SK-N-SH (cell line): Measurements from ENCODE around the gene TMEM167A. TPM values are rescaled to one million over a fixed set of nuclear protein-coding genes. Genes with fewer than 3 reads are reported as not detected.

Experiments
- CTCF ChIA-PET: fragments of 300-600, 350-600 bp; formaldehyde crosslinking; extraction: SDS; loops from one replicate; lab custom pipeline; 2021; lab: Yijun Ruan, JAX
- POLR2A ChIA-PET: fragments of 350-600 bp; sonication (Branson Sonifier 250); formaldehyde crosslinking; extraction: SDS; loops from one replicate; lab custom pipeline; 2020; ENCODE audit warnings: antibody characterized with exemption, inconsistent platforms; lab: Yijun Ruan, JAX
- DNase-seq: peaks from one replicate; pipeline ENCODE4 v3.0.0; 2012
- H2AFZ ChIP-seq: fragments of 200-600 bp; sonication (generic); 2 replicates; pipeline ENCODE4 v1.8.1; 2016; ENCODE audit warnings: antibody characterized with exemption, mild to moderate bottlenecking, low read depth
- H3F3A ChIP-seq: fragments of 200-600 bp; sonication (generic); replicated peaks from 2 replicates; pipeline ENCODE3; 2016; ENCODE audit warnings: antibody characterized with exemption, mild to moderate bottlenecking; ENCODE audit not compliant: insufficient read depth
- H3K27ac ChIP-seq, 2 experiments: fragments of 200-500 bp in 1 of 2; fragments of 200-600 bp in 1 of 2; sonication (Bioruptor generic) in 1 of 2; sonication (generic), shearing (Covaris generic) in 1 of 2; 2 replicates each; pipeline versions ENCODE4 v1.5.1 to v1.6.1; 2014 to 2016; ENCODE audit warnings: low read depth in 2 of 2, inconsistent platforms in 1 of 2, low read length in 1 of 2, mild to moderate bottlenecking in 1 of 2, mixed read lengths in 1 of 2
- H3K27me3 ChIP-seq: fragments of 200-600 bp; sonication (generic), shearing (Covaris generic); 2 replicates; pipeline ENCODE4 v1.6.1; 2016; ENCODE audit warnings: mixed run types; ENCODE audit not compliant: insufficient read depth
- H3K36me3 ChIP-seq, 2 experiments: fragments of 200-500 bp in 1 of 2; fragments of 200-600 bp in 1 of 2; sonication (Bioruptor generic) in 1 of 2; sonication (generic) in 1 of 2; replicated peaks in 1 of 2; 2 replicates each; pipeline versions ENCODE3 to v1.5.1; 2014 to 2016; ENCODE audit warnings: low read length in 1 of 2, mild to moderate bottlenecking in 1 of 2; ENCODE audit not compliant: insufficient read depth in 2 of 2, control insufficient read depth in 1 of 2
- H3K4me1 ChIP-seq, 2 experiments: fragments of 200-500 bp in 1 of 2; fragments of 200-600 bp in 1 of 2; sonication (Bioruptor generic) in 1 of 2; sonication (generic), shearing (Covaris generic) in 1 of 2; 2 replicates each; pipeline versions ENCODE4 v1.5.1 to v1.6.1; 2014 to 2016; ENCODE audit warnings: low read depth in 1 of 2, low read length in 1 of 2, mixed run types in 1 of 2; ENCODE audit not compliant: insufficient read depth in 2 of 2, control insufficient read depth in 1 of 2
- H3K4me2 ChIP-seq: fragments of 200-600 bp; sonication (generic), shearing (Covaris generic); 2 replicates; pipeline ENCODE4 v1.6.1; 2017; ENCODE audit warnings: mixed run types
- H3K4me3 ChIP-seq, 2 experiments: fragments of 200-500 bp in 1 of 2; fragments of 200-600 bp in 1 of 2; sonication (Bioruptor generic) in 1 of 2; sonication (generic), shearing (Covaris generic) in 1 of 2; 2 replicates each; pipeline versions ENCODE4 v1.5.1 to v1.8.1; 2014 to 2016; ENCODE audit warnings: low read depth in 2 of 2, inconsistent platforms in 1 of 2, low read length in 1 of 2, mild to moderate bottlenecking in 1 of 2, mixed read lengths in 1 of 2, moderate library complexity in 1 of 2
- H3K79me2 ChIP-seq: fragments of 200-600 bp; sonication (generic); 2 replicates; pipeline ENCODE4 v1.8.1; 2017; ENCODE audit warnings: mild to moderate bottlenecking; ENCODE audit not compliant: insufficient read depth
- H3K9ac ChIP-seq: fragments of 200-600 bp; sonication (generic); 2 replicates; pipeline ENCODE4 v1.6.1; 2017; ENCODE audit warnings: mixed run types
- H3K9me2 ChIP-seq: fragments of 200-600 bp; sonication (generic); 2 replicates; pipeline ENCODE4 v1.6.1; 2017; ENCODE audit warnings: mixed run types
- H3K9me3 ChIP-seq: fragments of 200-600 bp; sonication (generic); 2 replicates; pipeline ENCODE4 v1.6.1; 2017; ENCODE audit warnings: mixed run types, mild to moderate bottlenecking, moderate library complexity
- H4K20me1 ChIP-seq: fragments of 200-600 bp; sonication (generic); 2 replicates; pipeline ENCODE4 v1.6.1; 2017; ENCODE audit warnings: mild to moderate bottlenecking, mixed run types; ENCODE audit not compliant: insufficient read depth
- CHD2 ChIP-seq: fragments of 150-350 bp; IDR thresholded peaks from 2 replicates; pipeline ENCODE4 v1.6.1; 2018; ENCODE audit warnings: low read length; ENCODE audit not compliant: partially characterized antibody
- EP300 ChIP-seq, 2 experiments: IDR thresholded peaks; 2 replicates each; pipeline versions ENCODE4 v1.4.0 to v1.6.1; 2012; ENCODE audit warnings: borderline replicate concordance in 1 of 2, low read depth in 1 of 2, low read length in 1 of 2
- FOXJ3 ChIP-seq: sonication (generic); formaldehyde crosslinking; IDR thresholded peaks from 2 replicates; pipeline ENCODE4 v1.5.1; 2020; ENCODE audit warnings: mild to moderate bottlenecking, missing genetic modification reagents
- GATA2 ChIP-seq: sonication (generic); formaldehyde crosslinking; IDR thresholded peaks from 2 replicates; pipeline ENCODE4 v1.5.0; 2020; ENCODE audit warnings: mild to moderate bottlenecking, missing genetic modification reagents
- JUND ChIP-seq: IDR thresholded peaks from 2 replicates; pipeline ENCODE4 v1.4.0; 2012
- NFIC ChIP-seq: IDR thresholded peaks from 2 replicates; pipeline ENCODE4 v1.4.0; 2012; ENCODE audit warnings: borderline replicate concordance
- POLR2AphosphoS5 ChIP-seq: IDR thresholded peaks from 2 replicates; pipeline ENCODE4 v1.6.1; 2012; ENCODE audit warnings: low read depth, low read length
- RAD21 ChIP-seq: IDR thresholded peaks from 2 replicates; pipeline ENCODE4 v1.6.1; 2012; ENCODE audit warnings: mild to moderate bottlenecking, low read length
- RCOR1 ChIP-seq: fragments of 150-350 bp; IDR thresholded peaks from 2 replicates; pipeline ENCODE4 v1.6.1; 2017; ENCODE audit warnings: antibody characterized with exemption, low read length
- REST ChIP-seq: IDR thresholded peaks from 2 replicates; pipeline ENCODE4 v1.6.1; 2012; ENCODE audit warnings: mild to moderate bottlenecking, low read depth, low read length, moderate library complexity
- SMC3 ChIP-seq: IDR thresholded peaks from 2 replicates; pipeline ENCODE4 v1.6.1; 2012; ENCODE audit warnings: low read depth, low read length, improper control_type of control experiment
- TCF12 ChIP-seq: IDR thresholded peaks from 2 replicates; pipeline ENCODE4 v1.4.0; 2012
- TEAD4 ChIP-seq: IDR thresholded peaks from 2 replicates; pipeline ENCODE4 v1.4.0; 2012; ENCODE audit warnings: mild to moderate bottlenecking, borderline replicate concordance; ENCODE audit not compliant: insufficient read depth
- WGBS: methylation state at CpG from one replicate; pipeline ENCODE4 v1.1.6; 2017; ENCODE audit warnings: low lambda C conversion rate; 5-methylcytosine and 5-hydroxymethylcytosine counted together
- polyA plus RNA-seq, 3 experiments: library from polyadenylated mRNA; depleted of rRNA; stranded (reverse); fragments of >200 nt; gene quantifications; 2 replicates each; pipeline ENCODE4 v1.2.3, GENCODE V29; 2012
- TF ChIP-seq, protein P1 (sequence below): IDR thresholded peaks from 2 replicates; pipeline ENCODE4; 2012

Gene TMEM167A
- polyA plus RNA-seq, 1 of the 3 experiments (the other 2 are of a cell fraction): 23.7 TPM

DNA sequence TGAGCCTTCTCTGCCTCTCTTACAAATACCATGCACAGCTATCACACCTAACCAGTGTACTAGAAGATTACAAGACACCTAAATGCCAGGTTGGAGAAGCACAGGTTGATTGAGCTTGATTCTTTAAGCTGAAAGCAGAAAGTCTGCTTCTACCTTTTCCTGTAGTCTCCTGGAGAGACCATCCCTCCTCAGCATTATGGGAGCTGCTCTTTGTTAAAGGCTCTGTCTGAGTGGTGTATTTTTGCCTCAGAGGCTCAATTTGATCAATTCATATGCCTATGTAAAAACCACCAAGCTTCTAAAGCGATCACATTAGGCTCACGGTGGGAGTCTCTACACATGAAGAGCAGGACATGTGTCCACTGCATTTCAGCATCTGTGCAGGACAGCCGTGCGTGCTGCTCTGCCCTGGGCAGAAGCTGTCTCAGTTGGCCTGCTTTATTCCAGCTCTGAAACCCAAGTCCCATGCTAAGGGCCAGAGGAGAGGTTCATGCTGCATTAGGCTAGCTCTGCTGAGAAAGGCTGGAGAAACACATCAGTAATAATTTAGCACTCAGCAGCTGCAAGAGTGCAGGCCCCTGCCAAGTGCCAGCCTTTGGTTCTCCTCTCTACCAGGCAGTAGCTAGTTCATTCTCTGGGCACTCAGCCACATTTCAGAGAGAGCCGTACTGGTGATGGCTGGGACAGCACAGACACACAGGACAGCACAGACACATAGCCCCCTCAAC, 41.7 kb downstream of the TMEM167A start:
- H3K9ac ChIP-seq: no peak overlapping the region
- H3K4me2 ChIP-seq: no peak overlapping the region
- no peaks in the 10 kb centered on the region for H4K20me1 ChIP-seq
- peaks cover 0 to 22% of the 10 kb centered on the region in 2 experiments; a peak in 2 of 4 replicates for H3K4me1 ChIP-seq
- ChIA-PET POLR2A (interaction anchor here (0.6 to 2.2 kb wide), 4 partner anchors 13 to 394 kb away, joined by 3 to 11 read pairs (median 4); partner anchors contain the start of genes TMEM167A and XRCC4), CTCF (interaction anchor here (0.9 to 1.3 kb wide), 4 partner anchors 10 to 394 kb away, joined by 3 to 4 read pairs (median 3); no protein-coding TSS in a partner anchor)
- H3K9me3 ChIP-seq: no peaks in the 10 kb centered on the region
- H3F3A ChIP-seq: no peaks in the 10 kb centered on the region
- peak; percentile 68 for DNase-seq
- no peaks in the 10 kb centered on the region for H3K79me2 ChIP-seq
- H3K9me2 ChIP-seq: no peaks in the 10 kb centered on the region
- WGBS: 48% methylated on average over 4 of the region's 5 CpGs
- H3K4me3 ChIP-seq: no peak overlapping the region; a peak in 1 of 4 replicates
- TF ChIP-seq FOXJ3 (CRISPR knock-in tag) (peak; percentile 39; the same call in 1 of the 2 replicates), TEAD4 (no peak), SMC3 (0 out of 2 replicates have a peak, but pooled peaks have one; percentile 5), CHD2 (peak; percentile 73), EP300 (IDR thresholded peaks at IDR 0.05; ENCODE audit: borderline replicate concordance in 1 of 2, low read depth in 1 of 2, low read length in 1 of 2) (peak in 1 of 2 experiments; percentile 72; a peak in 2 of 4 replicates), POLR2AphosphoS5 (no peak), RCOR1 (peak; percentile 69), TCF12 (peak; percentile 74), JUND (no peak), GATA2 (no peak; the same call in 1 of the 2 replicates), NFIC (peak; percentile 39; the same call in 1 of the 2 replicates), RAD21 (peak; percentile 34)
- TF ChIP-seq, protein P1, sequence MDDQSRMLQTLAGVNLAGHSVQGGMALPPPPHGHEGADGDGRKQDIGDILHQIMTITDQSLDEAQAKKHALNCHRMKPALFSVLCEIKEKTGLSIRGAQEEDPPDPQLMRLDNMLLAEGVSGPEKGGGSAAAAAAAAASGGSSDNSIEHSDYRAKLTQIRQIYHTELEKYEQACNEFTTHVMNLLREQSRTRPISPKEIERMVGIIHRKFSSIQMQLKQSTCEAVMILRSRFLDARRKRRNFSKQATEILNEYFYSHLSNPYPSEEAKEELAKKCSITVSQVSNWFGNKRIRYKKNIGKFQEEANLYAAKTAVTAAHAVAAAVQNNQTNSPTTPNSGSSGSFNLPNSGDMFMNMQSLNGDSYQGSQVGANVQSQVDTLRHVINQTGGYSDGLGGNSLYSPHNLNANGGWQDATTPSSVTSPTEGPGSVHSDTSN: peak; percentile 52; the same call in 1 of the 2 replicates
- TF ChIP-seq, all 33 proteins: peak for 9
- Histone ChIP-seq H3K36me3 (no peaks in the 10 kb centered on the region), H3K27ac (peak overlapping the region; percentile 9 to 99; a peak in 2 of 4 replicates), H3K27me3 (no peaks in the 10 kb centered on the region), H2AFZ (no peak overlapping the region)

DNA sequence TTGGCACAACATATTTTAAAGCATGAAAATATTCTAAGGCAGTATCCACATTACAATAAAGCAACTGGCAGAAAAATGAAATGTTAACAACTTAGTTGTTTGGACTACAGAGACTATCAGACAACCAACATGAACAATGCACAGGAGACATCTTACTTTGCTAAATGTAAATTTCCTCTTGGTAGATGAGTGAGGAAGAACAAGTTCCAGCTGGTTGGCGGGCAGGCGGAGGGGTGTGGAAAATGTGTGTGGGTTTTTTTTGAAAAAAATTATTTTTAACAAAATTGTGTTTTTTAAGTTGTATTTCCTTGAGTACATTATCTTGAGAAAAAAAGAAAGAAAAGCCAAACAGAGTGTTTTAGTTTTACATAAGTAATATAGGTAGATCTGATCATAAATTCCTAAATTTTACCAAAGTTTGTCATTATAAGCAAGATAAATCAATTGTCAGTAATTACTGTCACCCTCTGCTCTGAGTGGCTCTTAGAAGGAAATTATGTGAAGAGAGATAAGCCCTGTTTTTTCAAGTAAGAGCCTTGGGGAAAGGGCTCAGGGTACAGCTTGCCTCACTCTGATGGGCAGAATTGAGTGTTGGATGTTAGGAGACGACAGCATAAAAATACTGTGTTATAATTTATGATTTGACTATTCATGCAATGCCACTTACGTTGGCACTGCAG, 42.5 kb downstream of the TMEM167A start:
- Histone ChIP-seq H3F3A (no peaks in the 10 kb centered on the region), H3K27me3 (no peaks in the 10 kb centered on the region), H3K36me3 (no peaks in the 10 kb centered on the region), H3K4me2 (no peak overlapping the region), H3K79me2 (no peaks in the 10 kb centered on the region), H3K9ac (no peak overlapping the region), H3K4me3 (no peak overlapping the region), H3K27ac (peak overlapping the region in 1 of 2 experiments; percentile 99; a peak in 2 of 4 replicates), H2AFZ (no peak overlapping the region), H3K9me2 (no peaks in the 10 kb centered on the region), H4K20me1 (no peaks in the 10 kb centered on the region), H3K4me1 (peaks cover 0 to 22% of the 10 kb centered on the region in 2 experiments; a peak in 2 of 4 replicates), H3K9me3 (no peaks in the 10 kb centered on the region)
- ChIA-PET CTCF (interaction anchor here (0.9 to 1.4 kb wide), 3 partner anchors 11 to 393 kb away, joined by 3 to 4 read pairs (median 3); no protein-coding TSS in a partner anchor), POLR2A (interaction anchor here (0.6 to 2.2 kb wide), 2 partner anchors 14 to 42 kb away, joined by 4 to 11 read pairs; partner anchors contain the start of genes TMEM167A and XRCC4)
- TF ChIP-seq REST (no peak), GATA2 (peak; percentile 32; the same call in 1 of the 2 replicates), JUND (no peak)
- WGBS: 88% methylated on average over 4 of the region's 4 CpGs
- no peak for DNase-seq
